Suprapubic skin (tissue), 4 donors: ENCODE results near the gene MUC20. TPM values are rescaled to one million over a fixed set of nuclear protein-coding genes. Genes with fewer than 3 reads are reported as not detected.
"Not testable (repeated sequence)": the region's sequence is repeated elsewhere in the genome, so short reads cannot be mapped to it uniquely, and the experiment has no call there.

Experiments used
- DNase-seq, 2 donors: peaks; one replicate each; pipeline ENCODE4 v3.0.0-alpha.2; 2019; ENCODE audit warnings: low spot score in 2 of 2
- H3K27ac ChIP-seq: fragments of 200-600 bp; sonication (generic); one replicate; pipeline ENCODE4 v1.5.1; 2019
- H3K27me3 ChIP-seq: fragments of 200-600 bp; sonication (generic); one replicate; pipeline ENCODE4 v1.5.1; 2019
- H3K36me3 ChIP-seq: fragments of 200-600 bp; sonication (generic); one replicate; pipeline ENCODE4 v1.5.1; 2019
- H3K4me1 ChIP-seq: fragments of 200-600 bp; sonication (generic); one replicate; pipeline ENCODE4 v1.5.1; 2019
- H3K4me3 ChIP-seq: fragments of 200-600 bp; sonication (generic); one replicate; pipeline ENCODE4 v1.5.1; 2019; ENCODE audit warnings: mild to moderate bottlenecking
- H3K9me3 ChIP-seq: fragments of 200-600 bp; sonication (generic); one replicate; pipeline ENCODE4 v1.5.1; 2019
- EP300 ChIP-seq: sonication (generic); formaldehyde crosslinking; IDR thresholded peaks from one replicate; pipeline ENCODE4 v1.6.1; 2017; ENCODE audit warnings: antibody characterized with exemption
- POLR2A ChIP-seq, 2 donors: fragments of 450-650 bp; IDR thresholded peaks; one replicate each; pipeline ENCODE4 v1.6.1; 2017; ENCODE audit warnings: antibody characterized with exemption in 2 of 2, mild to moderate bottlenecking in 2 of 2, moderate library complexity in 2 of 2
- POLR2AphosphoS5 ChIP-seq, 3 donors: sonication (generic); formaldehyde crosslinking; IDR thresholded peaks; one replicate each; pipeline ENCODE4 v1.6.1; 2017; ENCODE audit warnings: antibody characterized with exemption in 3 of 3
- WGBS: methylation state at CpG from one replicate; pipeline ENCODE4 v1.1.5; 2018; 5-methylcytosine and 5-hydroxymethylcytosine counted together
- total RNA-seq, 4 donors: library from RNA; depleted of rRNA; stranded (reverse); fragments of >200 nt; gene quantifications; one replicate each; pipeline ENCODE4 v1.1.0, GENCODE V29; 2016
- TF ChIP-seq, protein P1 (sequence below), 2 donors: fragments of 200-600 bp in 1 of 2; fragments of 450-650 bp in 1 of 2; sonication (generic) in 1 of 2; IDR thresholded peaks; one replicate each; pipeline ENCODE4 v1.5.1; 2016 to 2019; ENCODE audit warnings: antibody characterized with exemption in 2 of 2, mild to moderate bottlenecking in 1 of 2, moderate library complexity in 1 of 2

The MUC20 gene
- total RNA-seq, 4 donors from 2014 or later = 0.26 to 53.4 (median 2.8) TPM

- TF ChIP-seq, protein P1, sequence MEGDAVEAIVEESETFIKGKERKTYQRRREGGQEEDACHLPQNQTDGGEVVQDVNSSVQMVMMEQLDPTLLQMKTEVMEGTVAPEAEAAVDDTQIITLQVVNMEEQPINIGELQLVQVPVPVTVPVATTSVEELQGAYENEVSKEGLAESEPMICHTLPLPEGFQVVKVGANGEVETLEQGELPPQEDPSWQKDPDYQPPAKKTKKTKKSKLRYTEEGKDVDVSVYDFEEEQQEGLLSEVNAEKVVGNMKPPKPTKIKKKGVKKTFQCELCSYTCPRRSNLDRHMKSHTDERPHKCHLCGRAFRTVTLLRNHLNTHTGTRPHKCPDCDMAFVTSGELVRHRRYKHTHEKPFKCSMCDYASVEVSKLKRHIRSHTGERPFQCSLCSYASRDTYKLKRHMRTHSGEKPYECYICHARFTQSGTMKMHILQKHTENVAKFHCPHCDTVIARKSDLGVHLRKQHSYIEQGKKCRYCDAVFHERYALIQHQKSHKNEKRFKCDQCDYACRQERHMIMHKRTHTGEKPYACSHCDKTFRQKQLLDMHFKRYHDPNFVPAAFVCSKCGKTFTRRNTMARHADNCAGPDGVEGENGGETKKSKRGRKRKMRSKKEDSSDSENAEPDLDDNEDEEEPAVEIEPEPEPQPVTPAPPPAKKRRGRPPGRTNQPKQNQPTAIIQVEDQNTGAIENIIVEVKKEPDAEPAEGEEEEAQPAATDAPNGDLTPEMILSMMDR (IDR thresholded peaks at IDR 0.05) = no peak
- no peak for TF ChIP-seq POLR2A (IDR thresholded peaks at IDR 0.05)
- no peak for TF ChIP-seq EP300
- no peak for TF ChIP-seq POLR2AphosphoS5 (IDR thresholded peaks at IDR 0.05)
- WGBS = 93% methylated on average over 11 of the region's 11 CpGs
Observed at GRCh38 chr3:195748661-195749060, 27.9 kb downstream of the MUC20 start.

DNA sequence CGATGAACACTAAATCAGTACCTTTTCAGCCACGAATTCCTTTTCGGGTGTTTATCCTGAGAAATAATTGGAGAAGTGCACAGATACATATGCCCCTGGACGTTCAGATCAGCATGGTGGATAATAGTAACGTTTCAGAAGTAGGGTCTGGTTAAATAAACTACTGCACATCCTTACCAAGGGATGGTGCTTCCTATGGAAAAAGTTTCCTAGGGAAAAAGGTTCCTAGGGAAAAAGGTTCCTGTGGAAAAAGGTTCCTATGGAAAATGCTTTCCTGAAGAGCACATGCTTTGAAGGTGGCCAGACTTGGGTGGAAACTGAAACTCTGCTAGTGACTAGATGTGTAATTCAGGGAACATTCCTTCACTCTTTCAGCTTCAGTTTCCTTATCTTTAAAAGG is 28.3 kb downstream of the MUC20 start:
- H3K4me3 ChIP-seq, DNase-seq, H3K27ac ChIP-seq, H3K36me3 ChIP-seq, H3K4me1 ChIP-seq, H3K9me3 ChIP-seq: not testable (repeated sequence)
- WGBS = 88% methylated on average over 5 of the region's 5 CpGs
- H3K27me3 ChIP-seq = peaks cover 25% of the 10 kb centered on the region

More at GRCh38 chr3:195748661-195749060, 27.9 kb downstream of the MUC20 start:
- no peaks in the 10 kb centered on the region for H3K36me3 ChIP-seq
- no peak overlapping the region for H3K27ac ChIP-seq
- no peaks in the 10 kb centered on the region for H3K9me3 ChIP-seq
- H3K27me3 ChIP-seq = peaks cover 21% of the 10 kb centered on the region
- no peak for DNase-seq
- H3K4me1 ChIP-seq = peaks cover 4% of the 10 kb centered on the region
- H3K4me3 ChIP-seq = no peak overlapping the region

DNA sequence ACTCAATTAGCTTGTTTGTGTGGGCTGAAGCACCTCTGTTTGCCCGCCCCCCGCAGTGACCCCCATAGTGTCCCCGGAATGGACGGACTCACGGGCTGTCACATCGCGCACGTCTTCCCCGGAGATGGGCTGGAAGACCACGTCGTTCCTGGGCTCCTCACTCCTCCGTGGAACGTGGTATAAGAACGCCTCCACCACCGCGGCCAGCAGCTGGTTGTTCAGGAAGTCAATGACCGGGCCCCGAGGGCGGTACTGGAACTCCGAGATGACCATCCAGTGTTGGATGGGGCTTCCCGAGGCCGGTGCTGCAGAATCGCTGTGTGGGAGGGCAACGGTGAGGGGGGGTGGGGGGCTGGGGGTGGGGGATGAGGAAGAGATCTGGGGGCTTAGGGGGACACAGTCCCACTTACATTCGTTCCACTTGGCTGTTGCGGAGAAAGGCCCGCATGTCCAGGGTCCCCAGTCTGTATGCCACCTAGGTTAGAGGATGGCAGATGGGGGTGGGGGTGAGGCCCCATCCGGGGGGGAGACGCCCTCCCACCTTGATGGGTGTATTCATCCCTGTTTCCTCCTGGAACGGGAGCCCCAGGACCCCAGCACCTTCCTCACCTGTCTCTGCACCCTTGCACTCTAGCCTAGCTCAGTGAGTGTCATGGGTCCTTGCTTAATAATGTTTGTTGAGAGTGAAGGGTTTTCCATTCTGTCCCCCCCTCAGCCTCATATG is 30.2 kb downstream of the MUC20 start:
- H3K27me3 ChIP-seq = peaks cover 31% of the 10 kb centered on the region
- H3K27ac ChIP-seq = no peak overlapping the region
- H3K9me3 ChIP-seq = no peaks in the 10 kb centered on the region
- no peaks in the 10 kb centered on the region for H3K36me3 ChIP-seq
- TF ChIP-seq POLR2AphosphoS5 (IDR thresholded peaks at IDR 0.05) = no peak
- no peak for TF ChIP-seq POLR2A (IDR thresholded peaks at IDR 0.05)
- no peak for TF ChIP-seq EP300
- TF ChIP-seq, protein P1 (IDR thresholded peaks at IDR 0.05) = no peak
- H3K4me3 ChIP-seq = no peak overlapping the region
- peaks cover 4% of the 10 kb centered on the region for H3K4me1 ChIP-seq
- DNase-seq = no peak
- WGBS = 88% methylated on average over 7 of the region's 30 CpGs

GRCh38 chr3:195751560-195751959 is 30.8 kb downstream of the MUC20 start:
- TF ChIP-seq POLR2A (IDR thresholded peaks at IDR 0.05) (no peak), EP300 (no peak), POLR2AphosphoS5 (IDR thresholded peaks at IDR 0.05) (no peak)
- TF ChIP-seq, protein P1 (IDR thresholded peaks at IDR 0.05) = no peak
- Histone ChIP-seq H3K4me3 (no peak overlapping the region), H3K36me3 (no peaks in the 10 kb centered on the region), H3K27me3 (peaks cover 35% of the 10 kb centered on the region), H3K9me3 (no peaks in the 10 kb centered on the region), H3K4me1 (peaks cover 4% of the 10 kb centered on the region), H3K27ac (no peak overlapping the region)
- no peak for DNase-seq
- WGBS = 74% methylated on average over 7 of the region's 7 CpGs

GRCh38 chr3:195752066-195752465 is 31.3 kb downstream of the MUC20 start:
- Histone ChIP-seq H3K4me3 (no peak overlapping the region), H3K36me3 (no peaks in the 10 kb centered on the region), H3K27ac (no peak overlapping the region), H3K4me1 (peaks cover 4% of the 10 kb centered on the region), H3K27me3 (peaks cover 37% of the 10 kb centered on the region), H3K9me3 (no peaks in the 10 kb centered on the region)
- WGBS = 96% methylated on average over 12 of the region's 13 CpGs
- DNase-seq = no peak
- TF ChIP-seq, protein P1 (IDR thresholded peaks at IDR 0.05) = no peak
- no peak for TF ChIP-seq POLR2AphosphoS5 (IDR thresholded peaks at IDR 0.05)
- TF ChIP-seq EP300 = no peak
